Activated gamma-delta T cell treated with anti-CD3 and anti-CD28 coated beads, Interleukin-2, amount 50 U/mL, for 16 hours (primary cell): Measurements from ENCODE around the gene LY6G6F.

ENCODE experiments used
- DNase-seq: peaks from one replicate; pipeline ENCODE4 v3.0.0-alpha.2; 2020; ENCODE audit warnings: low read depth

LY6G6F gene

GRCh38 chr6:31723980-31724691, 17.5 kb downstream of the LY6G6F start:
- no peak for DNase-seq

- DNase-seq: no peak
These were observed 19.1 kb downstream of the LY6G6F start for GRCh38 chr6:31725502-31726350.

- DNase-seq: no peak
These were observed 20.5 kb downstream of the LY6G6F start for GRCh38 chr6:31727034-31727716.

GRCh38 chr6:31727717-31728671, 21.3 kb downstream of the LY6G6F start:
- no peak for DNase-seq

- no peak for DNase-seq
These were observed 22.3 kb downstream of the LY6G6F start, which contains the start of gene DDAH2 for GRCh38 chr6:31728767-31729514. DDAH2 (minus strand) TSS chr6:31729299; CDS start chr6:31729161, 138 bp downstream.

- peak; percentile 71 for DNase-seq
These were observed 22.9 kb downstream of the LY6G6F start for GRCh38 chr6:31729515-31729978.

GRCh38 chr6:31729979-31730630, 23.4 kb downstream of the LY6G6F start:
- DNase-seq: peak; percentile 56

- DNase-seq: no peak
These were observed 24.0 kb downstream of the LY6G6F start for GRCh38 chr6:31730631-31731086.

- no peak for DNase-seq
These were observed 25.4 kb downstream of the LY6G6F start for GRCh38 chr6:31732029-31732428.

- no peak for DNase-seq
These were observed 27.1 kb downstream of the LY6G6F start for GRCh38 chr6:31733734-31734133.

GRCh38 chr6:31734247-31734820, 27.7 kb downstream of the LY6G6F start:
- DNase-seq: no peak

GRCh38 chr6:31734821-31735406, 28.2 kb downstream of the LY6G6F start:
- peak; percentile 42 for DNase-seq

GRCh38 chr6:31736021-31736767, 29.5 kb downstream of the LY6G6F start, which contains the start of gene CLIC1:
CLIC1 (minus strand) TSS chr6:31736530; CDS start chr6:31736300, 230 bp downstream.
- peak; percentile 44 for DNase-seq

GRCh38 chr6:31736768-31737314, 30.2 kb downstream of the LY6G6F start:
- DNase-seq: no peak

GRCh38 chr6:31737315-31737990, 30.8 kb downstream of the LY6G6F start:
- DNase-seq: no peak

- DNase-seq: peak; percentile 39
These were observed 31.6 kb downstream of the LY6G6F start for GRCh38 chr6:31737991-31738979.
